Fibroblast of lung (primary cell): ENCODE results near the gene SLC5A5. TPM values are rescaled to one million over a fixed set of nuclear protein-coding genes. Genes with fewer than 3 reads are reported as not detected.

Experiments used
- DNase-seq, 2 donors: peaks; one replicate each; pipeline versions ENCODE4 v3.0.0 to v3.0.0-alpha.2; 2010; ENCODE audit warnings: low read depth in 2 of 2
- H2AFZ ChIP-seq: 2 replicates; pipeline ENCODE4 v1.5.1; 2012; ENCODE audit warnings: low read length, control low read depth, inconsistent platforms
- H3K27ac ChIP-seq: 2 replicates; pipeline ENCODE4 v1.5.1; 2011; ENCODE audit warnings: low read length, control low read depth; ENCODE audit not compliant: insufficient read depth
- H3K27me3 ChIP-seq: 2 replicates; pipeline ENCODE4 v1.5.1; 2011; ENCODE audit warnings: mild to moderate bottlenecking, low read length; ENCODE audit not compliant: control insufficient read depth, insufficient read depth
- H3K36me3 ChIP-seq: 2 replicates; pipeline ENCODE4 v1.5.1; 2011; ENCODE audit warnings: low read length; ENCODE audit not compliant: control insufficient read depth, insufficient read depth
- H3K4me1 ChIP-seq: 2 replicates; pipeline ENCODE4 v1.5.1; 2011; ENCODE audit warnings: low read length; ENCODE audit not compliant: control insufficient read depth, insufficient read depth; ENCODE audit errors: extremely low read depth
- H3K4me2 ChIP-seq: 2 replicates; pipeline ENCODE4 v1.5.1; 2011; ENCODE audit warnings: low read length, control low read depth; ENCODE audit not compliant: insufficient read depth; ENCODE audit errors: extremely low read depth
- H3K4me3 ChIP-seq, 4 experiments: fragments of 200-600 bp in 1 of 4; sonication (generic) in 1 of 4; replicated peaks in 1 of 4; 2 replicates each; pipeline ENCODE4 v1.5.1; 2011 to 2016; ENCODE audit warnings: low read length in 4 of 4, low read depth in 3 of 4, mild to moderate bottlenecking in 3 of 4, control low read depth in 2 of 4, inconsistent platforms in 1 of 4, mixed read lengths in 1 of 4; ENCODE audit not compliant: insufficient read depth in 1 of 4; ENCODE audit errors: control extremely low read depth in 1 of 4
- H3K79me2 ChIP-seq: 2 replicates; pipeline ENCODE4 v1.5.1; 2012; ENCODE audit warnings: mild to moderate bottlenecking, low read length, inconsistent platforms; ENCODE audit not compliant: control insufficient read depth, insufficient read depth
- H3K9ac ChIP-seq: 2 replicates; pipeline ENCODE4 v1.5.1; 2011; ENCODE audit warnings: mild to moderate bottlenecking, low read length, control low read depth; ENCODE audit not compliant: insufficient read depth
- H3K9me3 ChIP-seq: 2 replicates; pipeline ENCODE4 v1.5.1; 2012; ENCODE audit warnings: low read depth, low read length; ENCODE audit not compliant: control insufficient read depth, insufficient read depth
- H4K20me1 ChIP-seq: 2 replicates; pipeline ENCODE4 v1.5.1; 2011; ENCODE audit warnings: low read length; ENCODE audit not compliant: control insufficient read depth, insufficient read depth; ENCODE audit errors: extremely low read depth
- CTCF ChIP-seq, 2 donors: IDR thresholded peaks in 1 of 2; conservative IDR thresholded peaks in 1 of 2; 1 replicate in 1 of 2; 2 replicates in 1 of 2; pipeline ENCODE4 v1.5.1; 2011 to 2012; ENCODE audit warnings: low read length in 2 of 2, control low read depth in 1 of 2, inconsistent platforms in 1 of 2, low read depth in 1 of 2, mild to moderate bottlenecking in 1 of 2
- EZH2 ChIP-seq: IDR thresholded peaks from 2 replicates; pipeline ENCODE4 v1.5.1; 2012; ENCODE audit warnings: low read length, control low read depth, mild to moderate bottlenecking; ENCODE audit errors: missing control alignments
- polyA plus RNA-seq, 2 donors: library from polyadenylated mRNA; depleted of rRNA in 1 of 2; stranded (reverse) in 1 of 2; unstranded in 1 of 2; fragments of >200 nt; gene quantifications; 2 replicates each; pipeline ENCODE4 v1.2.1, GENCODE V29; 2011 to 2012; ENCODE audit warnings: missing spikeins in 1 of 2
- total RNA-seq: library from RNA; depleted of rRNA; stranded (reverse); fragments of >200 nt; gene quantifications from 2 replicates; pipeline ENCODE4 v1.2.1, GENCODE V29; 2014

The SLC5A5 gene
- total and polyA plus RNA-seq, 2 donors (not counting 1 experiment from before 2014, with no cell fraction given): not detected

DNA sequence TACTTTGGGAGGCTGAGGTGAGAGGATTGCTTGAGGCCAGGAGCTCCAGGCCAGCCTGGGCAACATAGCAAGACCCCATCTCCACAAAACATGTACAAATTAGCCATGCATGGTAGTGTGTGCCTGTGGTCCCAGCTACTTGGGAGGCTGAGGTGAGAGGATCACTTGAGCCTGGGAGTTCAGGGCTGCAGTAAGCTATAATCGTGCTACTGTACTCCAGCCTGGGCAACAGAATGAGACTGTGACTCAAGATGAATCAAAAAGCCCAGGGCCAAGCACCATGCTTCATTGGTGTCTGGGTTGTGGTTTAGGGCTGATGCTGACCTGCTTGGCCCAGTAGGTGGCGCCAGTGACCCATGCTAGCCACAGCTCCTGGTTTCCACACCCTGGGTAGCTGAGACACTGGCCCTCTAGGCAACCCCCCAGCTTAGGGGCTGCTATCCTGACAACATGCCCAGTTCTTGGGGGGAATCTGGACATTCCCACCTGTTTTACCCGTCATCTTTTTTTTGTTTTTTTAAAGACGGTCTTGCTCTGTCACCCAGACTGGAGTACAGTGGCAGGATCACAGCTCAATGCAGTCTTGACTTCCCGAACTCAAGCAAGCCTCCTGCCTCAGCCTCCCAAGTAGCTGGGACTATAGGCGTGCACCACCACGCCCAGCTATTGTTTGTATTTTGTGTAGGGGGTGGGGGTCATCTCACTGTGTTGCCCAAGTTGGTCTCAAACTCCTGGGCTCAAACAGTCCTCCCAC lies 66.5 kb downstream of the SLC5A5 start:
- peak; percentile 80 to 81 for DNase-seq
- H3K27me3 ChIP-seq: no peaks in the 10 kb centered on the region
- peaks cover 4% of the 10 kb centered on the region for H3K79me2 ChIP-seq
- no peaks in the 10 kb centered on the region for H3K9me3 ChIP-seq
- H2AFZ ChIP-seq: no peak overlapping the region
- H3K4me3 ChIP-seq: no peak overlapping the region
- TF ChIP-seq CTCF (conservative IDR thresholded peaks at IDR 0.05 in 1 of 2, IDR thresholded peaks at IDR 0.05 in 1 of 2; ENCODE audit: low read depth in 1 of 2, low read length in 2 of 2) (peak; percentile 92 to 97), EZH2 (no peak)
- no peak overlapping the region for H3K4me2 ChIP-seq
- H3K36me3 ChIP-seq: peaks cover 4% of the 10 kb centered on the region
- H3K27ac ChIP-seq: no peak overlapping the region
- no peaks in the 10 kb centered on the region for H4K20me1 ChIP-seq
- no peak overlapping the region for H3K9ac ChIP-seq
- H3K4me1 ChIP-seq: no peaks in the 10 kb centered on the region

DNA sequence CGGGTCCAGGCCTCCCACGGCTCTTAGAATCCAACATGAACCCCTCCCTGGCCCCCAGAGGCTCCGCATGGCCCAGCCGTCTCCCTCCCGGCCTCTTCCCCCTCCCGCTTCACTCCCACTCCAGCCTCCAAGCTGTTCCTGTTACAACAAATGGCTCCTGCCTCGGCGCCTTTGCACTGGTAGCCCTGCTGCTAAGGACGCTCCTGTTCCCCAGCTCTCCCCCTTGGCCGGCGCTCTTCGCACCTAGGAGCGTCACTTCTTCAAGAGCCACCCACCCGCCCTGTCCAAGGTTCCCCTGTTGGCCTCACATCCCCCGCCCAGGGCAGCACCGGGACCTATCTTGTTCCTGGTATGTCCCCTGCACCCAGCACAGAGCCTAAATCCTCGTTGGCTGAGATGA lies 70.4 kb downstream of the SLC5A5 start:
- Histone ChIP-seq H3K79me2 (no peaks in the 10 kb centered on the region), H3K4me1 (peaks cover 5% of the 10 kb centered on the region), H3K4me3 (no peak overlapping the region), H3K27me3 (no peaks in the 10 kb centered on the region), H3K4me2 (no peak overlapping the region), H3K9ac (no peak overlapping the region), H2AFZ (no peak overlapping the region), H4K20me1 (no peaks in the 10 kb centered on the region), H3K36me3 (peaks cover 6% of the 10 kb centered on the region), H3K9me3 (no peaks in the 10 kb centered on the region), H3K27ac (no peak overlapping the region)
- TF ChIP-seq EZH2 (no peak), CTCF (conservative IDR thresholded peaks at IDR 0.05 in 1 of 2, IDR thresholded peaks at IDR 0.05 in 1 of 2; ENCODE audit: low read depth in 1 of 2, low read length in 2 of 2) (no peak)
- no peak for DNase-seq

DNA sequence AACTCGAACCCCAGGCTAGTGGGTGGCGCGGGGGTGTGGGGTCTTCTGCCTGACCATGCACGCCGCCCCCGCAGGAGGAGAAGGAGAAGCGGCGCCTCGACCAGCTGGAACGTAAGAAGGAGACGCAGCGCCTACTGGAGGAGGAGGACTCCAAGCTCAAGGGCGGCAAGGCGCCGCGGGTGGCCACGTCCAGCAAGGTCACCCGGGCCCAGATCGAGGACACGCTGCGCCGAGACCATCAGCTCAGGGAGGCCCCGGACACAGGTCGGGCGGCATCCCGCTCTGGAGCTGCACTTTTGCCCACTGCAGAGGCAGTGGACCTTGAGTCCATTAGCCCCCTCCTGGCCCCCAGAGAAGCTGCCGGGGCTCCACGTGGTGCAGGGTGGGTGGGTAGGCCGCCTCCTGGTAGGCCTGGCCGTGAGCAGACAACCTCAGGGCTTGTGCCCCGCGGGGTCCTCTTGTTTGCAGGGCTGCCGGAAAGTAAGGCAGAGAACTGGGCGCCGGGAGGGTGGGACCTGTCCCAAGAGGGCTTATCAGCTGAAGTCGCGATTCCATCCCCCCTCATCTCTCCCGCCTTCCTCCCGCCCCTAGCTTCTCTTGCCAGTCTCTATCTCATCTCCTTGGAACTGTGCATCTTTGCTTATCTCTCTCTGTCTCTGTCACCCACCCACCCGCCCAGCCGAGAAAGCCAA lies 71.0 kb downstream of the SLC5A5 start:
- no peak overlapping the region for H3K4me3 ChIP-seq

More for the DNA sequence above, 71.0 kb downstream of the SLC5A5 start:
- H3K4me1 ChIP-seq: peaks cover 5% of the 10 kb centered on the region
- no peaks in the 10 kb centered on the region for H3K9me3 ChIP-seq
- H3K27ac ChIP-seq: no peak overlapping the region
- TF ChIP-seq CTCF (conservative IDR thresholded peaks at IDR 0.05 in 1 of 2, IDR thresholded peaks at IDR 0.05 in 1 of 2; ENCODE audit: low read depth in 1 of 2, low read length in 2 of 2) (no peak), EZH2 (no peak)
- H2AFZ ChIP-seq: no peak overlapping the region
- H3K9ac ChIP-seq: no peak overlapping the region
- H3K79me2 ChIP-seq: no peaks in the 10 kb centered on the region
- no peaks in the 10 kb centered on the region for H4K20me1 ChIP-seq
- no peaks in the 10 kb centered on the region for H3K27me3 ChIP-seq
- no peak overlapping the region for H3K4me2 ChIP-seq
- peaks cover 6% of the 10 kb centered on the region for H3K36me3 ChIP-seq
- no peak for DNase-seq
